Peyer's patch (tissue), 4 donors: ENCODE data around the gene KCNC1. TPM values are rescaled to one million over a fixed set of nuclear protein-coding genes. Genes with fewer than 3 reads are reported as not detected.

ENCODE experiments used
- DNase-seq, 3 donors: peaks; one replicate each; pipeline ENCODE4 v3.0.0-alpha.2; 2017 to 2019
- H3K27ac ChIP-seq, 4 donors: fragments of 200-600 bp; sonication (generic); one replicate each; pipeline ENCODE4 v1.5.1; 2016 to 2019
- H3K27me3 ChIP-seq, 2 donors: fragments of 200-600 bp; sonication (generic); one replicate each; pipeline ENCODE4 v1.5.1; 2019
- H3K36me3 ChIP-seq, 3 donors: fragments of 200-600 bp; sonication (generic); one replicate each; pipeline ENCODE4 v1.5.1; 2016 to 2019
- H3K4me1 ChIP-seq, 4 donors: fragments of 200-600 bp; sonication (generic); one replicate each; pipeline ENCODE4 v1.5.1; 2016 to 2019
- H3K4me3 ChIP-seq, 4 donors: fragments of 200-600 bp; sonication (generic); 1 replicate in 3 of 4; 2 replicates in 1 of 4; pipeline ENCODE4 v1.5.1; 2016 to 2019; ENCODE audit warnings: mild to moderate bottlenecking in 1 of 4
- H3K9me3 ChIP-seq, 4 donors: fragments of 200-600 bp; sonication (generic); one replicate each; pipeline ENCODE4 v1.5.1; 2016 to 2019; ENCODE audit warnings: mild to moderate bottlenecking in 1 of 4
- CTCF ChIP-seq, 6 experiments: fragments of 450-650 bp in 4 of 6; fragments of 200-600 bp in 2 of 6; sonication (generic) in 1 of 6; IDR thresholded peaks; one replicate each; pipeline ENCODE4 v1.5.1; 2017 to 2019; ENCODE audit warnings: antibody characterized with exemption in 6 of 6, mild to moderate bottlenecking in 3 of 6, moderate library complexity in 1 of 6
- POLR2A ChIP-seq, 2 donors: fragments of 450-650 bp; IDR thresholded peaks; one replicate each; pipeline ENCODE4 v1.5.1; 2017; ENCODE audit warnings: antibody characterized with exemption in 2 of 2, mild to moderate bottlenecking in 2 of 2, moderate library complexity in 2 of 2
- total RNA-seq, 4 donors: library from RNA; depleted of rRNA; stranded (reverse); fragments of >200 nt; gene quantifications; one replicate each; pipeline ENCODE4 v1.1.0, GENCODE V29; 2016

KCNC1 gene
- total RNA-seq, 4 donors from 2014 or later = 0.13 to 9.9 TPM; not detected in 2

GRCh38 chr11:17707830-17708229 lies 26.8 kb upstream of the KCNC1 start:
- Histone ChIP-seq H3K4me3 (no peak overlapping the region), H3K9me3 (no peaks in the 10 kb centered on the region), H3K27me3 (no peaks in the 10 kb centered on the region), H3K4me1 (no peaks in the 10 kb centered on the region), H3K36me3 (no peaks in the 10 kb centered on the region), H3K27ac (no peak overlapping the region)
- no peak for DNase-seq
- no peak for TF ChIP-seq CTCF (IDR thresholded peaks at IDR 0.05)
- no peak for TF ChIP-seq POLR2A (IDR thresholded peaks at IDR 0.05)

GRCh38 chr11:17711836-17712235 lies 22.7 kb upstream of the KCNC1 start:
- Histone ChIP-seq H3K4me3 (no peak overlapping the region), H3K27me3 (no peaks in the 10 kb centered on the region), H3K27ac (no peak overlapping the region), H3K9me3 (no peaks in the 10 kb centered on the region), H3K36me3 (no peaks in the 10 kb centered on the region), H3K4me1 (no peaks in the 10 kb centered on the region)
- DNase-seq = no peak
- TF ChIP-seq POLR2A (IDR thresholded peaks at IDR 0.05) (no peak), CTCF (IDR thresholded peaks at IDR 0.05) (no peak)

- no peaks in the 10 kb centered on the region for H3K4me1 ChIP-seq
- no peak overlapping the region for H3K4me3 ChIP-seq
- TF ChIP-seq CTCF (IDR thresholded peaks at IDR 0.05) (no peak), POLR2A (IDR thresholded peaks at IDR 0.05) (no peak)
- H3K9me3 ChIP-seq = no peaks in the 10 kb centered on the region
- no peak overlapping the region for H3K27ac ChIP-seq
- DNase-seq = no peak
- H3K36me3 ChIP-seq = no peaks in the 10 kb centered on the region
- no peaks in the 10 kb centered on the region for H3K27me3 ChIP-seq
These were observed 20.7 kb upstream of the KCNC1 start for GRCh38 chr11:17713851-17714250.

- no peaks in the 10 kb centered on the region for H3K4me1 ChIP-seq
- DNase-seq = no peak
- no peak overlapping the region for H3K4me3 ChIP-seq
- H3K9me3 ChIP-seq = no peaks in the 10 kb centered on the region
- H3K36me3 ChIP-seq = no peaks in the 10 kb centered on the region
- TF ChIP-seq CTCF (IDR thresholded peaks at IDR 0.05) (no peak), POLR2A (IDR thresholded peaks at IDR 0.05) (no peak)
- H3K27ac ChIP-seq = no peak overlapping the region
- H3K27me3 ChIP-seq = peaks cover 0 to 3% of the 10 kb centered on the region in 2 donors
These were observed 20.2 kb upstream of the KCNC1 start for GRCh38 chr11:17714356-17714854.

GRCh38 chr11:17714870-17715269 lies 19.7 kb upstream of the KCNC1 start:
- DNase-seq = no peak
- TF ChIP-seq CTCF (IDR thresholded peaks at IDR 0.05) = no peak
- TF ChIP-seq POLR2A (IDR thresholded peaks at IDR 0.05) = no peak
- peaks cover 0 to 8% of the 10 kb centered on the region in 2 donors for H3K27me3 ChIP-seq
- H3K27ac ChIP-seq = no peak overlapping the region
- H3K4me3 ChIP-seq = no peak overlapping the region
- peaks cover 0 to 1% (median 0%) of the 10 kb centered on the region in 4 donors for H3K4me1 ChIP-seq
- no peaks in the 10 kb centered on the region for H3K9me3 ChIP-seq
- H3K36me3 ChIP-seq = no peaks in the 10 kb centered on the region

- H3K4me3 ChIP-seq = no peak overlapping the region
- peaks cover 0 to 26% of the 10 kb centered on the region in 2 donors for H3K27me3 ChIP-seq
- no peak overlapping the region for H3K27ac ChIP-seq
- H3K9me3 ChIP-seq = no peaks in the 10 kb centered on the region
- no peaks in the 10 kb centered on the region for H3K36me3 ChIP-seq
- peaks cover 0 to 21% (median 0%) of the 10 kb centered on the region in 4 donors for H3K4me1 ChIP-seq
- TF ChIP-seq CTCF (IDR thresholded peaks at IDR 0.05) = no peak
- TF ChIP-seq POLR2A (IDR thresholded peaks at IDR 0.05) = no peak
- no peak for DNase-seq
These were observed 17.8 kb upstream of the KCNC1 start for GRCh38 chr11:17716807-17717206.
